ENCODE results near the gene IQSEC1.

Gene IQSEC1

GRCh38 chr3:12914088-12914487 is 159.1 kb downstream of the IQSEC1 start:
- Histone ChIP-seq H3K4me2 (ENCODE audit: low read depth, low read length, poor library complexity, severe bottlenecking) (no peak overlapping the region), H3K9me2 (replicated peaks; ENCODE audit: insufficient read depth, low read length) (no peaks in the 10 kb centered on the region), H3K4me3 (ENCODE audit: insufficient read depth, low read length, poor library complexity, severe bottlenecking) (no peak overlapping the region), H3F3A (ENCODE audit: insufficient read depth) (no peaks in the 10 kb centered on the region), H3K9ac (ENCODE audit: low read length) (no peak overlapping the region), H3K9me3 (ENCODE audit: insufficient read depth, low read length) (no peaks in the 10 kb centered on the region), H4K20me1 (ENCODE audit: low read depth, low read length) (no peaks in the 10 kb centered on the region), H2AFZ (ENCODE audit: low read depth, low read length, severe bottlenecking) (no peak overlapping the region), H3K36me3 (ENCODE audit: low read length) (no peaks in the 10 kb centered on the region), H3K79me2 (ENCODE audit: insufficient read depth, low read length) (no peaks in the 10 kb centered on the region), H3K27me3 (ENCODE audit: low read length) (no peaks in the 10 kb centered on the region), H3K27ac (ENCODE audit: low read depth, low read length) (no peak overlapping the region)
- TF ChIP-seq EZH2phosphoT487 (conservative IDR thresholded peaks at IDR 0.05; ENCODE audit: low read length): no peak

- H3K9me2 ChIP-seq (replicated peaks; ENCODE audit: insufficient read depth, low read length): no peaks in the 10 kb centered on the region
- H4K20me1 ChIP-seq (ENCODE audit: low read depth, low read length): no peaks in the 10 kb centered on the region
- no peak overlapping the region for H3K4me2 ChIP-seq (ENCODE audit: low read depth, low read length, poor library complexity, severe bottlenecking)
- no peaks in the 10 kb centered on the region for H3K79me2 ChIP-seq (ENCODE audit: insufficient read depth, low read length)
- H3K36me3 ChIP-seq (ENCODE audit: low read length): no peaks in the 10 kb centered on the region
- TF ChIP-seq EZH2phosphoT487 (conservative IDR thresholded peaks at IDR 0.05; ENCODE audit: low read length): no peak
- no peak for TF ChIP-seq CTCF (IDR thresholded peaks at IDR 0.05; ENCODE audit: insufficient read depth, low read length, poor library complexity, severe bottlenecking)
- no peak overlapping the region for H3K27ac ChIP-seq (ENCODE audit: low read depth, low read length)
- H3K9me3 ChIP-seq (ENCODE audit: insufficient read depth, low read length): no peaks in the 10 kb centered on the region
- no peak overlapping the region for H3K4me3 ChIP-seq (ENCODE audit: insufficient read depth, low read length, poor library complexity, severe bottlenecking)
- no peaks in the 10 kb centered on the region for H3K27me3 ChIP-seq (ENCODE audit: low read length)
- H2AFZ ChIP-seq (ENCODE audit: low read depth, low read length, severe bottlenecking): no peak overlapping the region
- H3F3A ChIP-seq (ENCODE audit: insufficient read depth): no peaks in the 10 kb centered on the region
- H3K9ac ChIP-seq (ENCODE audit: low read length): no peak overlapping the region
These were observed 161.3 kb downstream of the IQSEC1 start for GRCh38 chr3:12911881-12912415.

GRCh38 chr3:12910356-12911099 is 162.7 kb downstream of the IQSEC1 start:
- TF ChIP-seq CTCF (IDR thresholded peaks at IDR 0.05; ENCODE audit: insufficient read depth, low read length, poor library complexity, severe bottlenecking) (no peak), EZH2phosphoT487 (conservative IDR thresholded peaks at IDR 0.05; ENCODE audit: low read length) (no peak)
- Histone ChIP-seq H3K9ac (ENCODE audit: low read length) (no peak overlapping the region), H3K4me3 (ENCODE audit: insufficient read depth, low read length, poor library complexity, severe bottlenecking) (no peak overlapping the region), H4K20me1 (ENCODE audit: low read depth, low read length) (no peaks in the 10 kb centered on the region), H3F3A (ENCODE audit: insufficient read depth) (no peaks in the 10 kb centered on the region), H3K79me2 (ENCODE audit: insufficient read depth, low read length) (no peaks in the 10 kb centered on the region), H3K9me3 (ENCODE audit: insufficient read depth, low read length) (no peaks in the 10 kb centered on the region), H3K4me2 (ENCODE audit: low read depth, low read length, poor library complexity, severe bottlenecking) (no peak overlapping the region), H3K27ac (ENCODE audit: low read depth, low read length) (no peak overlapping the region), H2AFZ (ENCODE audit: low read depth, low read length, severe bottlenecking) (no peak overlapping the region), H3K9me2 (replicated peaks; ENCODE audit: insufficient read depth, low read length) (no peaks in the 10 kb centered on the region), H3K36me3 (ENCODE audit: low read length) (no peaks in the 10 kb centered on the region), H3K27me3 (ENCODE audit: low read length) (no peaks in the 10 kb centered on the region)

GRCh38 chr3:12909710-12910109 is 163.5 kb downstream of the IQSEC1 start:
- Histone ChIP-seq H3K9me2 (replicated peaks; ENCODE audit: insufficient read depth, low read length) (no peaks in the 10 kb centered on the region), H2AFZ (ENCODE audit: low read depth, low read length, severe bottlenecking) (no peak overlapping the region), H3K9ac (ENCODE audit: low read length) (no peak overlapping the region), H3F3A (ENCODE audit: insufficient read depth) (no peaks in the 10 kb centered on the region), H3K4me2 (ENCODE audit: low read depth, low read length, poor library complexity, severe bottlenecking) (no peak overlapping the region), H3K27ac (ENCODE audit: low read depth, low read length) (no peak overlapping the region), H4K20me1 (ENCODE audit: low read depth, low read length) (no peaks in the 10 kb centered on the region), H3K27me3 (ENCODE audit: low read length) (no peaks in the 10 kb centered on the region), H3K36me3 (ENCODE audit: low read length) (no peaks in the 10 kb centered on the region), H3K4me3 (ENCODE audit: insufficient read depth, low read length, poor library complexity, severe bottlenecking) (no peak overlapping the region), H3K9me3 (ENCODE audit: insufficient read depth, low read length) (no peaks in the 10 kb centered on the region), H3K79me2 (ENCODE audit: insufficient read depth, low read length) (no peaks in the 10 kb centered on the region)
- no peak for TF ChIP-seq CTCF (IDR thresholded peaks at IDR 0.05; ENCODE audit: insufficient read depth, low read length, poor library complexity, severe bottlenecking)
- TF ChIP-seq EZH2phosphoT487 (conservative IDR thresholded peaks at IDR 0.05; ENCODE audit: low read length): no peak
